WERI-Rb-1 (cell line): ENCODE results near the gene KCND1.
A peak's percentile ranks its signal among the peaks of the same experiment; 100 is the strongest.

Experiments used
- DNase-seq: peaks from one replicate; pipeline ENCODE4 v3.0.0-alpha.2; 2020
- H3K27ac ChIP-seq: fragments of 250-450 bp; sonication (Bioruptor Pico); 2 replicates; pipeline ENCODE4 v1.5.1; 2020; ENCODE audit warnings: mild to moderate bottlenecking, moderate library complexity
- H3K27me3 ChIP-seq: fragments of 250-450 bp; sonication (Bioruptor Pico); 2 replicates; pipeline ENCODE4 v1.5.1; 2021; ENCODE audit warnings: mild to moderate bottlenecking, low read depth, moderate library complexity; ENCODE audit not compliant: insufficient read depth, severe bottlenecking
- H3K36me3 ChIP-seq: fragments of 250-450 bp; sonication (Bioruptor Pico); 2 replicates; pipeline ENCODE4 v1.5.1; 2020; ENCODE audit warnings: mild to moderate bottlenecking, moderate library complexity
- H3K4me3 ChIP-seq: 2 replicates; pipeline ENCODE4 v1.5.1; 2011; ENCODE audit warnings: low read depth, mild to moderate bottlenecking, control low read depth, low read length
- H3K9me3 ChIP-seq: fragments of 250-450 bp; sonication (Bioruptor Pico); 2 replicates; pipeline ENCODE4 v1.5.1; 2021; ENCODE audit warnings: mild to moderate bottlenecking, moderate library complexity; ENCODE audit not compliant: severe bottlenecking
- TF ChIP-seq, protein P1 (sequence below): IDR thresholded peaks from 2 replicates; pipeline ENCODE4 v1.5.1; 2011; ENCODE audit warnings: low read depth, mild to moderate bottlenecking, control low read depth, inconsistent platforms, low read length

Gene KCND1

GRCh38 chrX:48961585-48962091 is 10.0 kb downstream of the KCND1 start:
- Histone ChIP-seq H3K27ac (no peak overlapping the region), H3K27me3 (peaks cover 6% of the 10 kb centered on the region), H3K36me3 (no peaks in the 10 kb centered on the region), H3K9me3 (peaks cover 5% of the 10 kb centered on the region), H3K4me3 (no peak overlapping the region)
- TF ChIP-seq, protein P1, sequence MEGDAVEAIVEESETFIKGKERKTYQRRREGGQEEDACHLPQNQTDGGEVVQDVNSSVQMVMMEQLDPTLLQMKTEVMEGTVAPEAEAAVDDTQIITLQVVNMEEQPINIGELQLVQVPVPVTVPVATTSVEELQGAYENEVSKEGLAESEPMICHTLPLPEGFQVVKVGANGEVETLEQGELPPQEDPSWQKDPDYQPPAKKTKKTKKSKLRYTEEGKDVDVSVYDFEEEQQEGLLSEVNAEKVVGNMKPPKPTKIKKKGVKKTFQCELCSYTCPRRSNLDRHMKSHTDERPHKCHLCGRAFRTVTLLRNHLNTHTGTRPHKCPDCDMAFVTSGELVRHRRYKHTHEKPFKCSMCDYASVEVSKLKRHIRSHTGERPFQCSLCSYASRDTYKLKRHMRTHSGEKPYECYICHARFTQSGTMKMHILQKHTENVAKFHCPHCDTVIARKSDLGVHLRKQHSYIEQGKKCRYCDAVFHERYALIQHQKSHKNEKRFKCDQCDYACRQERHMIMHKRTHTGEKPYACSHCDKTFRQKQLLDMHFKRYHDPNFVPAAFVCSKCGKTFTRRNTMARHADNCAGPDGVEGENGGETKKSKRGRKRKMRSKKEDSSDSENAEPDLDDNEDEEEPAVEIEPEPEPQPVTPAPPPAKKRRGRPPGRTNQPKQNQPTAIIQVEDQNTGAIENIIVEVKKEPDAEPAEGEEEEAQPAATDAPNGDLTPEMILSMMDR = no peak
- DNase-seq = no peak

DNA sequence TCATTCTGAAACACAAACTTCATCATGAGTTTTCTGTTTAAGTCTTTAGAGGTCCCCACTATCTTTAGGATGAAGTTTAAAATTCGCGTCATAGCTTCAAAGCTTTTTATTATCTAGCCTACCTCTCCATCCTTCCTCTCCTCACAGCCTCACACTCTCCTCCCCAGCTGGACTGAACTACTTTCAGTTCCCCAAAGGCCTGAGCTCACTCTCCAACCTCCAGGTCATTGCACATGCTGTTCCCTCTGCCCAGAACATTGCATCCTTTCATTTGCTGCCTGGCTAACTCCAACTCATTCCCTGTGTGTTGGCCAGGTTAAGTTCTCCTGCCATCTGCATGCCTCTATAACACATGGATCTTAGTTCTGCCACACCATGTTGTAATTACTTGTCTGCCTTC is 11.4 kb downstream of the KCND1 start:
- no peak for DNase-seq
- H3K27ac ChIP-seq = no peak overlapping the region

GRCh38 chrX:48958635-48959094 is 13.0 kb downstream of the KCND1 start:
- H3K27me3 ChIP-seq = peaks cover 6% of the 10 kb centered on the region
- DNase-seq = peak; percentile 30
- peak overlapping the region; percentile 93 for H3K27ac ChIP-seq
- H3K9me3 ChIP-seq = peaks cover 5% of the 10 kb centered on the region
- TF ChIP-seq, protein P1 = no peak
- H3K4me3 ChIP-seq = peak overlapping the region; percentile 53
- peaks cover 19% of the 10 kb centered on the region for H3K36me3 ChIP-seq

More for the DNA sequence above, 11.4 kb downstream of the KCND1 start:
- TF ChIP-seq, protein P1 = no peak
- Histone ChIP-seq H3K36me3 (peaks cover 10% of the 10 kb centered on the region), H3K27me3 (peaks cover 6% of the 10 kb centered on the region), H3K4me3 (no peak overlapping the region), H3K9me3 (peaks cover 5% of the 10 kb centered on the region)

GRCh38 chrX:48957827-48958634 is 13.6 kb downstream of the KCND1 start:
- DNase-seq = peak; percentile 95
- Histone ChIP-seq H3K36me3 (peaks cover 19% of the 10 kb centered on the region), H3K4me3 (peak overlapping the region; percentile 53), H3K9me3 (peaks cover 5% of the 10 kb centered on the region), H3K27me3 (peaks cover 6% of the 10 kb centered on the region), H3K27ac (peak overlapping the region; percentile 93)
- TF ChIP-seq, protein P1 = no peak

- H3K27ac ChIP-seq = peak within 1 kb of the TSS; percentile 93
- peak within 1 kb of the TSS; percentile 53 for H3K4me3 ChIP-seq
- H3K36me3 ChIP-seq = peaks cover 19% of the 10 kb centered on the region
- H3K27me3 ChIP-seq = peaks cover 6% of the 10 kb centered on the region
- TF ChIP-seq, protein P1 = no peak
- DNase-seq = peak; percentile 70
- peaks cover 5% of the 10 kb centered on the region for H3K9me3 ChIP-seq
Observed at GRCh38 chrX:48957477-48957826, 14.2 kb downstream of the KCND1 start, which contains the start of gene OTUD5. TSS of gene OTUD5 (minus strand) at chrX:48957607. CDS start at chrX:48957570, 37 bp downstream.
